Measurements from ENCODE around the gene PCDHGA6.

DNA sequence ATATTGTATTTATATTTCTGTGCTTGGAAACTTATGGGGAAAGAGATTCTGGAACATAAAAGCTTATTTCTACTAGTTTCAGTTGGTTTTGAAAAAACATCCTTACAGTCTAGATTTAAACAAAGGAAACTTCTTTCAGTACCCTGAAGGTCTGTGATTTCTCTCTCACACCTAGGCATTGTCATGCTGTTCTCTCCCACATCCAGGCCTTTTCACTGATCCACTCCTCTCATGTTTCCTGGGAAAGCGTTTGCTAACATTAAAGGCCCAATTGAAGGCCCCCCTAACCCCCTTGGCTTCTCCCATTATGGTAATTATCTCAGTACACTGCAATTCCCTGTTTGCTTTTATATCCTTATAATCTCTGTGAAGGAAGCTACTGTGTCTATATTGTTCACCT lies 30.9 kb upstream of the PCDHGA6 start:
- TF ChIP-seq CTCF (IDR thresholded peaks at IDR 0.05; ENCODE audit: insufficient read depth, low read depth, low read length) (no peak), EZH2 (IDR thresholded peaks at IDR 0.05; ENCODE audit: insufficient read depth, low read length) (no peak)

All from astrocyte (in vitro differentiated cells and primary cell).